HAP-1 (cell line): Measurements from ENCODE around the gene PRKCB.
A peak's percentile ranks its signal among the peaks of the same experiment; 100 is the strongest.
"Not testable (repeated sequence)": the region's sequence is repeated elsewhere in the genome, so short reads cannot be mapped to it uniquely, and the experiment has no call there.

Source experiments
- DNase-seq, 2 experiments: peaks; one replicate each; pipeline ENCODE4 v3.0.0-alpha.2; 2016 to 2020; ENCODE audit warnings: low spot score in 2 of 2
- H3K27me3 ChIP-seq: fragments of 250-450 bp; sonication (Bioruptor Pico); 2 replicates; pipeline ENCODE4 v1.5.1; 2020; ENCODE audit warnings: low read depth, mild to moderate bottlenecking, moderate library complexity
- H3K36me3 ChIP-seq: fragments of 250-450 bp; sonication (Bioruptor Pico); replicated peaks from 2 replicates; pipeline ENCODE4 v1.5.1; 2020; ENCODE audit warnings: mild to moderate bottlenecking
- H3K4me1 ChIP-seq: fragments of 250-450 bp; sonication (Bioruptor Pico); 2 replicates; pipeline ENCODE4 v1.5.1; 2020; ENCODE audit warnings: mild to moderate bottlenecking
- H3K4me3 ChIP-seq: fragments of 250-450 bp; sonication (Bioruptor Pico); 2 replicates; pipeline ENCODE4 v1.5.1; 2020; ENCODE audit warnings: mild to moderate bottlenecking, moderate library complexity
- H3K9me3 ChIP-seq: fragments of 250-450 bp; sonication (Bioruptor Pico); 2 replicates; pipeline ENCODE4 v1.5.1; 2020; ENCODE audit warnings: mild to moderate bottlenecking, moderate library complexity
- in situ Hi-C: fragments of 300-500 bp; cut with MboI; formaldehyde crosslinking; loops from 3 replicates; pipeline ENCODE4 v1.14.3; 2020; ENCODE audit warnings: low sequenced_read_pairs, inconsistent platforms, mixed read lengths

The PRKCB gene

GRCh38 chr16:24217461-24217860, 381.7 kb downstream of the PRKCB start:
- in situ Hi-C loops: no loop called here
- H3K27me3 ChIP-seq: no peaks in the 10 kb centered on the region
- H3K4me1 ChIP-seq: no peaks in the 10 kb centered on the region
- no peaks in the 10 kb centered on the region for H3K9me3 ChIP-seq
- no peak for DNase-seq
- H3K4me3 ChIP-seq: no peak overlapping the region
- H3K36me3 ChIP-seq: no peaks in the 10 kb centered on the region

- Histone ChIP-seq H3K4me3 (no peak overlapping the region), H3K4me1 (no peaks in the 10 kb centered on the region), H3K36me3 (no peaks in the 10 kb centered on the region), H3K9me3 (no peaks in the 10 kb centered on the region), H3K27me3 (no peaks in the 10 kb centered on the region)
- DNase-seq: no peak
- in situ Hi-C loops: no loop called here
Observed at GRCh38 chr16:24218299-24218698, 382.5 kb downstream of the PRKCB start.

- Histone ChIP-seq H3K36me3 (no peaks in the 10 kb centered on the region), H3K4me1 (no peaks in the 10 kb centered on the region), H3K9me3 (no peaks in the 10 kb centered on the region), H3K27me3 (no peaks in the 10 kb centered on the region), H3K4me3 (no peak overlapping the region)
- DNase-seq: no peak
- in situ Hi-C loops: no loop called here
Observed at GRCh38 chr16:24221219-24221618, 385.4 kb downstream of the PRKCB start.

- in situ Hi-C loops: no loop called here
- DNase-seq: no peak
- H3K9me3 ChIP-seq: no peaks in the 10 kb centered on the region
- no peaks in the 10 kb centered on the region for H3K36me3 ChIP-seq
- H3K4me1 ChIP-seq: no peaks in the 10 kb centered on the region
- H3K4me3 ChIP-seq: no peak overlapping the region
- no peaks in the 10 kb centered on the region for H3K27me3 ChIP-seq
Observed at GRCh38 chr16:24228514-24228913, 392.7 kb downstream of the PRKCB start.

- Histone ChIP-seq H3K4me1 (no peaks in the 10 kb centered on the region), H3K27me3 (no peaks in the 10 kb centered on the region), H3K36me3 (no peaks in the 10 kb centered on the region), H3K4me3 (no peak overlapping the region), H3K9me3 (no peaks in the 10 kb centered on the region)
- in situ Hi-C loops: no loop called here
- DNase-seq: no peak
Observed at GRCh38 chr16:24232936-24233335, 397.2 kb downstream of the PRKCB start.

GRCh38 chr16:24234737-24235136, 399.0 kb downstream of the PRKCB start:
- DNase-seq: no peak
- in situ Hi-C loops: no loop called here
- H3K36me3 ChIP-seq: no peaks in the 10 kb centered on the region
- H3K27me3 ChIP-seq: no peaks in the 10 kb centered on the region
- H3K9me3 ChIP-seq: no peaks in the 10 kb centered on the region
- H3K4me1 ChIP-seq: no peaks in the 10 kb centered on the region
- no peak overlapping the region for H3K4me3 ChIP-seq

GRCh38 chr16:24235806-24236205, 400.0 kb downstream of the PRKCB start:
- Histone ChIP-seq H3K4me3 (no peak overlapping the region), H3K36me3 (no peaks in the 10 kb centered on the region), H3K9me3 (no peaks in the 10 kb centered on the region), H3K27me3 (no peaks in the 10 kb centered on the region), H3K4me1 (no peaks in the 10 kb centered on the region)
- in situ Hi-C loops: no loop called here
- DNase-seq: no peak

- in situ Hi-C loops, H3K27me3 ChIP-seq: not testable (repeated sequence)
Observed at GRCh38 chr16:24238846-24239245, 403.1 kb downstream of the PRKCB start.

GRCh38 chr16:24246911-24247607, 411.3 kb downstream of the PRKCB start:
- no peak overlapping the region for H3K4me3 ChIP-seq
- H3K4me1 ChIP-seq: no peaks in the 10 kb centered on the region
- no peaks in the 10 kb centered on the region for H3K27me3 ChIP-seq
- H3K9me3 ChIP-seq: no peaks in the 10 kb centered on the region
- in situ Hi-C loops: no loop called here
- DNase-seq: no peak
- no peaks in the 10 kb centered on the region for H3K36me3 ChIP-seq

More at GRCh38 chr16:24238846-24239245, 403.1 kb downstream of the PRKCB start:
- not testable (repeated sequence) for H3K4me1 ChIP-seq, H3K4me3 ChIP-seq, H3K9me3 ChIP-seq, DNase-seq, H3K36me3 ChIP-seq

GRCh38 chr16:24253192-24253591, 417.4 kb downstream of the PRKCB start:
- in situ Hi-C loops: loop anchor here (5.0 to 10.0 kb wide), 4 partner anchors 118 to 242 kb away; no protein-coding TSS in a partner anchor
- no peak overlapping the region for H3K4me3 ChIP-seq
- H3K9me3 ChIP-seq: no peaks in the 10 kb centered on the region
- H3K27me3 ChIP-seq: no peaks in the 10 kb centered on the region
- DNase-seq: peak; percentile 42 to 46
- H3K4me1 ChIP-seq: no peaks in the 10 kb centered on the region
- H3K36me3 ChIP-seq: no peaks in the 10 kb centered on the region

GRCh38 chr16:24255456-24256371, 419.9 kb downstream of the PRKCB start, which contains the start of gene CACNG3:
Gene CACNG3, plus strand, starts transcription at chr16:24256335. Its CDS starts 420 bp downstream, at chr16:24256755.
- no peaks in the 10 kb centered on the region for H3K9me3 ChIP-seq
- H3K36me3 ChIP-seq: no peaks in the 10 kb centered on the region
- in situ Hi-C loops: loop anchor here (10.0 kb wide), 3 partner anchors 121 to 239 kb away; no protein-coding TSS in a partner anchor
- H3K4me1 ChIP-seq: no peaks in the 10 kb centered on the region
- DNase-seq: peak; percentile 41 to 79
- H3K27me3 ChIP-seq: no peaks in the 10 kb centered on the region
- H3K4me3 ChIP-seq: no peak within 1 kb of the TSS

GRCh38 chr16:24257958-24258357, 422.2 kb downstream of the PRKCB start:
- Histone ChIP-seq H3K36me3 (no peaks in the 10 kb centered on the region), H3K9me3 (no peaks in the 10 kb centered on the region), H3K4me3 (no peak overlapping the region), H3K4me1 (no peaks in the 10 kb centered on the region), H3K27me3 (no peaks in the 10 kb centered on the region)
- no peak for DNase-seq
- in situ Hi-C loops: loop anchor here (10.0 kb wide), 3 partner anchors 123 to 237 kb away; no protein-coding TSS in a partner anchor

- DNase-seq: no peak
- Histone ChIP-seq H3K4me3 (no peak overlapping the region), H3K36me3 (no peaks in the 10 kb centered on the region), H3K4me1 (no peaks in the 10 kb centered on the region), H3K27me3 (no peaks in the 10 kb centered on the region), H3K9me3 (no peaks in the 10 kb centered on the region)
- in situ Hi-C loops: loop anchor here (10.0 kb wide), 3 partner anchors 124 to 236 kb away; no protein-coding TSS in a partner anchor
Observed at GRCh38 chr16:24258791-24259190, 423.0 kb downstream of the PRKCB start.

GRCh38 chr16:24262816-24263215, 427.0 kb downstream of the PRKCB start:
- in situ Hi-C loops: no loop called here
- Histone ChIP-seq H3K9me3 (no peaks in the 10 kb centered on the region), H3K4me1 (no peaks in the 10 kb centered on the region), H3K36me3 (no peaks in the 10 kb centered on the region), H3K4me3 (no peak overlapping the region), H3K27me3 (no peaks in the 10 kb centered on the region)
- no peak for DNase-seq
